ENCODE results near the gene TGFBR2.

GRCh38 chr3:30741889-30742288, 135.5 kb downstream of the TGFBR2 start:
- TF ChIP-seq CTCF (IDR thresholded peaks at IDR 0.05; ENCODE audit: low read depth, low read length, missing input control) (no peak), YY1 (IDR thresholded peaks at IDR 0.05) (no peak), RAD21 (IDR thresholded peaks at IDR 0.05) (no peak), JUND (IDR thresholded peaks at IDR 0.05) (no peak), FOXA2 (IDR thresholded peaks at IDR 0.05) (no peak), REST (IDR thresholded peaks at IDR 0.05) (no peak)
